Measurements from ENCODE around the gene FMNL2. TPM values are rescaled to one million over a fixed set of nuclear protein-coding genes. Genes with fewer than 3 reads are reported as not detected.

FMNL2 gene
- total RNA-seq, 1 experiment from 2014 or later: 43.1 TPM

- TF ChIP-seq CTCF (conservative IDR thresholded peaks at IDR 0.05; ENCODE audit: low read depth, low read length) (no peak), EZH2 (IDR thresholded peaks at IDR 0.05; ENCODE audit: borderline replicate concordance, low read depth, low read length, poor library complexity, severe bottlenecking) (no peak)
- Histone ChIP-seq H3K36me3 (ENCODE audit: insufficient read depth, low read length, poor library complexity, severe bottlenecking) (no peaks in the 10 kb centered on the region), H3K4me1 (ENCODE audit: insufficient read depth, low read length, poor library complexity, severe bottlenecking) (peaks cover 34% of the 10 kb centered on the region), H3K9me3 (ENCODE audit: low read depth, low read length, poor library complexity, severe bottlenecking) (no peaks in the 10 kb centered on the region), H3K4me3 (ENCODE audit: low read depth, low read length, poor library complexity, severe bottlenecking) (no peak overlapping the region), H3K27ac (ENCODE audit: low read depth, low read length, poor library complexity, severe bottlenecking) (no peak overlapping the region), H3K27me3 (replicated peaks; ENCODE audit: insufficient read depth, low read depth, low read length, poor library complexity) (no peaks in the 10 kb centered on the region)
- ChIA-PET POLR2A (ENCODE audit: low non-redundant PET) (no interaction called here), CTCF (no interaction called here)
- DNase-seq (ENCODE audit: low spot score): no peak
- BruUV-seq (replicated peaks): no TSS peak
- intact Hi-C loops (cut with micrococcal nuclease; ENCODE audit: unreplicated experiment): no loop called here
Measured at GRCh38 chr2:152587187-152587947, 252.4 kb downstream of the FMNL2 start.

- TF ChIP-seq EZH2 (IDR thresholded peaks at IDR 0.05; ENCODE audit: borderline replicate concordance, low read depth, low read length, poor library complexity, severe bottlenecking) (no peak), CTCF (conservative IDR thresholded peaks at IDR 0.05; ENCODE audit: low read depth, low read length) (no peak)
- intact Hi-C loops (cut with micrococcal nuclease; ENCODE audit: unreplicated experiment): no loop called here
- DNase-seq (ENCODE audit: low spot score): no peak
- Histone ChIP-seq H3K36me3 (ENCODE audit: insufficient read depth, low read length, poor library complexity, severe bottlenecking) (no peaks in the 10 kb centered on the region), H3K4me3 (ENCODE audit: low read depth, low read length, poor library complexity, severe bottlenecking) (no peak overlapping the region), H3K27ac (ENCODE audit: low read depth, low read length, poor library complexity, severe bottlenecking) (no peak overlapping the region), H3K27me3 (replicated peaks; ENCODE audit: insufficient read depth, low read depth, low read length, poor library complexity) (no peaks in the 10 kb centered on the region), H3K4me1 (ENCODE audit: insufficient read depth, low read length, poor library complexity, severe bottlenecking) (peaks cover 32% of the 10 kb centered on the region), H3K9me3 (ENCODE audit: low read depth, low read length, poor library complexity, severe bottlenecking) (no peaks in the 10 kb centered on the region)
- ChIA-PET CTCF (no interaction called here), POLR2A (ENCODE audit: low non-redundant PET) (no interaction called here)
- BruUV-seq (replicated peaks): no TSS peak
Measured at GRCh38 chr2:152588998-152589397, 254.0 kb downstream of the FMNL2 start.

GRCh38 chr2:152594022-152594766 is 259.2 kb downstream of the FMNL2 start:
- TF ChIP-seq CTCF (conservative IDR thresholded peaks at IDR 0.05; ENCODE audit: low read depth, low read length): no peak
- TF ChIP-seq EZH2 (IDR thresholded peaks at IDR 0.05; ENCODE audit: borderline replicate concordance, low read depth, low read length, poor library complexity, severe bottlenecking): no peak
- POLR2A ChIA-PET (ENCODE audit: low non-redundant PET): no interaction called here
- intact Hi-C loops (cut with micrococcal nuclease; ENCODE audit: unreplicated experiment): no loop called here
- no peaks in the 10 kb centered on the region for H3K36me3 ChIP-seq (ENCODE audit: insufficient read depth, low read length, poor library complexity, severe bottlenecking)
- no TSS peak for BruUV-seq (replicated peaks)
- H3K27ac ChIP-seq (ENCODE audit: low read depth, low read length, poor library complexity, severe bottlenecking): no peak overlapping the region
- no peaks in the 10 kb centered on the region for H3K9me3 ChIP-seq (ENCODE audit: low read depth, low read length, poor library complexity, severe bottlenecking)
- H3K4me1 ChIP-seq (ENCODE audit: insufficient read depth, low read length, poor library complexity, severe bottlenecking): no peaks in the 10 kb centered on the region
- CTCF ChIA-PET: no interaction called here
- no peak for DNase-seq (ENCODE audit: low spot score)
- H3K4me3 ChIP-seq (ENCODE audit: low read depth, low read length, poor library complexity, severe bottlenecking): no peak overlapping the region
- no peaks in the 10 kb centered on the region for H3K27me3 ChIP-seq (replicated peaks; ENCODE audit: insufficient read depth, low read depth, low read length, poor library complexity)

Measured in A673 (cell line).